SK-MEL-5 (cell line): ENCODE results near the gene MFSD6L. TPM values are rescaled to one million over a fixed set of nuclear protein-coding genes. Genes with fewer than 3 reads are reported as not detected.

Experiments used
- DNase-seq: peaks from one replicate; pipeline ENCODE4 v3.0.0-alpha.2; 2016; ENCODE audit warnings: low read depth, low spot score
- in situ Hi-C: cut with HindIII; loops from 2 replicates; pipeline ENCODE4 v1.10.0; 2016; ENCODE audit warnings: low sequenced_read_pairs, high pct_unique_total_duplicates, low pct_unique_long_range_greater_than_20kb
- polyA plus RNA-seq, 2 experiments: library from polyadenylated mRNA; depleted of rRNA; stranded (reverse); fragments of >200 nt; gene quantifications; 2 replicates each; pipeline ENCODE4 v1.2.3, GENCODE V29; 2015
- total RNA-seq: library from RNA; depleted of rRNA; stranded (reverse); fragments of >200 nt; shearing (Covaris generic); gene quantifications from 2 replicates; pipeline ENCODE4 v1.2.3, GENCODE V29; 2014; rRNA removed

Gene MFSD6L
- not detected in 2 replicates for total RNA-seq
- polyA plus RNA-seq (2015; cell fraction: cytosol; rRNA removed), result not detected in 2 replicates
- not detected in 2 replicates for polyA plus RNA-seq (2015; cell fraction: nucleus; rRNA removed)

- DNase-seq, result no peak
- in situ Hi-C loops, result no loop called here
These were observed at the start of gene MFSD6L for GRCh38 chr17:8798846-8799569. Gene MFSD6L (minus strand): TSS chr17:8799365. CDS start chr17:8799120, 245 bp downstream.

GRCh38 chr17:8847891-8848290 is 48.7 kb upstream of the MFSD6L start:
- DNase-seq, result no peak
- in situ Hi-C loops, result no loop called here

- DNase-seq, result peak; percentile 83
- in situ Hi-C loops, result no loop called here
These were observed 47.6 kb upstream of the MFSD6L start for GRCh38 chr17:8846768-8847211.

- in situ Hi-C loops, result no loop called here
- DNase-seq, result no peak
These were observed 45.4 kb upstream of the MFSD6L start for GRCh38 chr17:8844229-8845218.

- in situ Hi-C loops, result no loop called here
- no peak for DNase-seq
These were observed 44.2 kb upstream of the MFSD6L start for GRCh38 chr17:8843344-8843743.

GRCh38 chr17:8841844-8842243 is 42.7 kb upstream of the MFSD6L start:
- in situ Hi-C loops, result no loop called here
- no peak for DNase-seq

- in situ Hi-C loops, result no loop called here
These were observed 40.3 kb upstream of the MFSD6L start for GRCh38 chr17:8839410-8839935.

GRCh38 chr17:8838551-8839095 is 39.5 kb upstream of the MFSD6L start:
- DNase-seq, result no peak
- in situ Hi-C loops, result no loop called here

More at GRCh38 chr17:8839410-8839935, 40.3 kb upstream of the MFSD6L start:
- no peak for DNase-seq

GRCh38 chr17:8837563-8838075 is 38.5 kb upstream of the MFSD6L start:
- in situ Hi-C loops, result no loop called here
- DNase-seq, result no peak

GRCh38 chr17:8836821-8837562 is 37.8 kb upstream of the MFSD6L start:
- in situ Hi-C loops, result no loop called here
- no peak for DNase-seq

- no peak for DNase-seq
- in situ Hi-C loops, result no loop called here
These were observed 36.6 kb upstream of the MFSD6L start for GRCh38 chr17:8835631-8836364.

- in situ Hi-C loops, result no loop called here
These were observed 35.9 kb upstream of the MFSD6L start for GRCh38 chr17:8835106-8835505.

GRCh38 chr17:8832711-8833352 is 33.7 kb upstream of the MFSD6L start:
- peak; percentile 48 for DNase-seq

More at GRCh38 chr17:8835106-8835505, 35.9 kb upstream of the MFSD6L start:
- no peak for DNase-seq

GRCh38 chr17:8831234-8831849 is 32.2 kb upstream of the MFSD6L start:
- in situ Hi-C loops, result no loop called here
- no peak for DNase-seq

More at GRCh38 chr17:8832711-8833352, 33.7 kb upstream of the MFSD6L start:
- in situ Hi-C loops, result no loop called here

GRCh38 chr17:8830141-8830540 is 31.0 kb upstream of the MFSD6L start:
- DNase-seq, result no peak
- in situ Hi-C loops, result no loop called here
